Measurements from ENCODE around the gene OR2C1.
A peak's percentile ranks its signal among the peaks of the same experiment; 100 is the strongest.

OR2C1 gene

GRCh38 chr16:3355589-3355988, at the start of gene OR2C1:
Gene OR2C1, plus strand, starts transcription at chr16:3355889. Its CDS starts 52 bp downstream, at chr16:3355941.
- no peak for TF ChIP-seq CTCF (IDR thresholded peaks at IDR 0.05; ENCODE audit: control insufficient read depth, insufficient read depth, low read depth, low read length, missing control alignments)
- no peak within 1 kb of the TSS for H3K4me3 ChIP-seq (ENCODE audit: control insufficient read depth, low read depth, low read length)
- no peak for DNase-seq (ENCODE audit: low read depth)

DNA sequence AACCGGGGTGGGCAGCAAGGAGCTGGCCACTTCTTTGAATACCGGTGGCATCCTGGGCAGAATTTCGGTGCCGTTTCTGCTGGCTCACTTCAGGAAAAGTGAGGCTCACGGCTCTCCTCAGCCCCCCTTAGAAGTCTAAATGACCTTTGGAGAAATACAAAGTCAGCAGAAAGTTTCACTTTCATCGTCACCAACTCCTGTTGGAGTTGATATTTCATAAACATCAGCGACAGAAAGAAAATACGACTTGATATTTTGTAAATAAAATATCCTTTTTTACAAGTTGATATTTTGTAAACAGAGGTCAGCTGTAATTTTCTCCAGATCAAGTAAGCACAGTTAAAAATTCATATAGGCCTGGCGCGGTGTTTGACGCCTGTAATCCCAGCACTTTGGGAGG, 49.6 kb upstream of the OR2C1 start:
- TF ChIP-seq CTCF (IDR thresholded peaks at IDR 0.05; ENCODE audit: control insufficient read depth, insufficient read depth, low read depth, low read length, missing control alignments), result no peak
- peak overlapping the region; percentile 95 for H3K4me3 ChIP-seq (ENCODE audit: control insufficient read depth, low read depth, low read length)
- DNase-seq (ENCODE audit: low read depth), result no peak

DNA sequence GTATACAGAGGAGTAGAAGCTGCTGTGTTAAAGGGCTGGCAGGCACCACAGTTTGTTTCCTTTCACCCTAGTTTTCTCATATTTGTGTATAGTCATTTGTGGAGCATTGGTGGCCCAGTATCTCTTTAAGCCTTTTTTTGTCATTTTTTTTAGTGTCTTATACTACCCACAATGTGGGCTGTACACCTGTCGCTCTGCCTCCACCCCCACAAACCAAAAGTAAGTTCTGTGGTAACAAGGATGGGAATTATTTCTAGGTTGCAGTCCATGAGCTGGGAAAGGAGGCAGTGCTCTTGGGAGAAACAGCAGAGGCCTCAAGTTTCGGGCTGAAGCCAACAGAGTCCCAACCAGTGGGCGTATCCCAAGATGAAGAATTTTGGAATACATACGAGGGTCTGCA, 44.2 kb upstream of the OR2C1 start:
- H3K4me3 ChIP-seq (ENCODE audit: control insufficient read depth, low read depth, low read length), result no peak overlapping the region
- no peak for DNase-seq (ENCODE audit: low read depth)
- TF ChIP-seq CTCF (IDR thresholded peaks at IDR 0.05; ENCODE audit: control insufficient read depth, insufficient read depth, low read depth, low read length, missing control alignments), result no peak

- no peak for TF ChIP-seq CTCF (IDR thresholded peaks at IDR 0.05; ENCODE audit: control insufficient read depth, insufficient read depth, low read depth, low read length, missing control alignments)
- no peak for DNase-seq (ENCODE audit: low read depth)
- H3K4me3 ChIP-seq (ENCODE audit: control insufficient read depth, low read depth, low read length), result no peak overlapping the region
Measured at GRCh38 chr16:3317315-3317999, 38.2 kb upstream of the OR2C1 start.

DNA sequence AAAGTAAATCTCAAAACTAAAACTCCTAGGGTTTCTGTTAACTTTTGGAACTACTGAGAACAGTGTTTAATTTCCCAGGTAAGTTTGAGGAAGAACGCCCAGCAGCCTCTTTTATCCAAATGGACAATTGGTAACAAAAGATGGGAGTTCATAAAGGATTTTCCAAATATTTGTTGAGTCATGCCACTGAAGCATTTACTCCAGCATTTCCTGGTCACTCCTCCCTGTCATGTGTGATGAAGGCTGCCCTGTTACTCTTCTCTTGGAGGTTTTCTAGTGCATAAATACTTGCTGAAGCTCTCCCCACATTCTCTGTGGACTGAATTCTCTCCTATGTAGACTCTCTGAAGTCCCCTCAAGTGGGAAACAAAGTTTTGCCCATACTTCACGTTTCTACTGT, 33.9 kb upstream of the OR2C1 start:
- TF ChIP-seq CTCF (IDR thresholded peaks at IDR 0.05; ENCODE audit: control insufficient read depth, insufficient read depth, low read depth, low read length, missing control alignments), result no peak
- no peak for DNase-seq (ENCODE audit: low read depth)
- H3K4me3 ChIP-seq (ENCODE audit: control insufficient read depth, low read depth, low read length), result no peak overlapping the region

- no peak overlapping the region for H3K4me3 ChIP-seq (ENCODE audit: control insufficient read depth, low read depth, low read length)
- no peak for TF ChIP-seq CTCF (IDR thresholded peaks at IDR 0.05; ENCODE audit: control insufficient read depth, insufficient read depth, low read depth, low read length, missing control alignments)
- DNase-seq (ENCODE audit: low read depth), result no peak
Measured at GRCh38 chr16:3327514-3327913, 28.2 kb upstream of the OR2C1 start.

Data from AG09309 (cell line).